Stomach (tissue), 9 donors: ENCODE results near the gene TULP1. TPM values are rescaled to one million over a fixed set of nuclear protein-coding genes. Genes with fewer than 3 reads are reported as not detected.
"Not testable (repeated sequence)": the region's sequence is repeated elsewhere in the genome, so short reads cannot be mapped to it uniquely, and the experiment has no call there.

ENCODE experiments used
- DNase-seq, 2 donors: peaks; one replicate each; pipeline versions ENCODE4 v3.0.0 to v3.0.0-alpha.2; 2013 to 2019
- H3K27ac ChIP-seq, 5 donors: fragments of 200-600 bp in 4 of 5; sonication (generic) in 4 of 5; one replicate each; pipeline ENCODE4 v1.5.1; 2013 to 2019; ENCODE audit warnings: mild to moderate bottlenecking in 1 of 5, moderate library complexity in 1 of 5
- H3K27me3 ChIP-seq, 3 donors: fragments of 200-600 bp; sonication (generic); one replicate each; pipeline ENCODE4 v1.5.1; 2017 to 2019; ENCODE audit warnings: mixed run types in 1 of 3
- H3K36me3 ChIP-seq, 4 donors: fragments of 200-600 bp; sonication (generic); 1 replicate in 3 of 4; 2 replicates in 1 of 4; pipeline ENCODE4 v1.5.1; 2016 to 2019
- H3K4me1 ChIP-seq, 4 donors: fragments of 200-600 bp; sonication (generic); one replicate each; pipeline ENCODE4 v1.5.1; 2016 to 2019
- H3K4me3 ChIP-seq, 4 donors: fragments of 200-600 bp; sonication (generic) in 3 of 4; one replicate each; pipeline ENCODE4 v1.5.1; 2016 to 2019; ENCODE audit warnings: mild to moderate bottlenecking in 1 of 4
- H3K9me3 ChIP-seq, 4 donors: fragments of 200-600 bp; sonication (generic); one replicate each; pipeline ENCODE4 v1.5.1; 2016 to 2019
- EP300 ChIP-seq: sonication (generic); formaldehyde crosslinking; IDR thresholded peaks from one replicate; pipeline ENCODE4 v1.6.1; 2017; ENCODE audit warnings: antibody characterized with exemption
- POLR2A ChIP-seq, 4 donors: fragments of 450-650 bp; IDR thresholded peaks; one replicate each; pipeline ENCODE4 v1.6.1; 2016; ENCODE audit warnings: antibody characterized with exemption in 4 of 4, control low read depth in 2 of 4, mild to moderate bottlenecking in 1 of 4, moderate library complexity in 1 of 4
- POLR2AphosphoS5 ChIP-seq, 3 donors: sonication (generic); formaldehyde crosslinking; IDR thresholded peaks; one replicate each; pipeline ENCODE4 v1.6.1; 2016; ENCODE audit warnings: antibody characterized with exemption in 3 of 3
- WGBS, 5 donors: extraction: QIAGEN DNeasy Blood & Tissue Kit in 3 of 5; methylation state at CpG; one replicate each; pipeline versions ENCODE4 v1.1.5 to v1.1.7; 2013 to 2018; 5-methylcytosine and 5-hydroxymethylcytosine counted together
- intact Hi-C: fragments of 100-400 bp; cut with DNase I; formaldehyde crosslinking; loops from one replicate; pipeline ENCODE4 v1.15.1; 2023; ENCODE audit warnings: low total_unique reads
- polyA plus RNA-seq, 3 donors: library from polyadenylated mRNA; stranded (reverse); fragments of 200-250 nt; gene quantifications; one replicate each; pipeline ENCODE4 v1.2.3, GENCODE V29; 2013
- total RNA-seq, 5 donors: library from RNA; depleted of rRNA; stranded (reverse); fragments of >200 nt; gene quantifications; one replicate each; pipeline versions ENCODE4 v1.1.0 to v1.2.3, GENCODE V29; 2014 to 2016
- TF ChIP-seq, protein P1 (sequence below), 7 experiments: fragments of 450-650 bp in 4 of 7; fragments of 200-600 bp in 3 of 7; sonication (generic) in 3 of 7; IDR thresholded peaks; one replicate each; pipeline ENCODE4 v1.5.1; 2016 to 2019; ENCODE audit warnings: antibody characterized with exemption in 7 of 7, control low read depth in 2 of 7, mild to moderate bottlenecking in 1 of 7
- donor health status: healthy with polysubstance abuse.
- donor health status: Bipolar disorder and iron deficiency.
- donor health status: healthy.

The TULP1 gene
- total and polyA plus RNA-seq, 8 donors, result 0.05 TPM; not detected in 7

- H3K4me1 ChIP-seq, result peaks cover 0 to 13% (median 6%) of the 10 kb centered on the region in 4 donors
- 94 to 99% (median 96%) methylated on average over 6 of the region's 6 CpGs for WGBS, 5 donors
- no peak for TF ChIP-seq POLR2A (IDR thresholded peaks at IDR 0.05)
- TF ChIP-seq EP300, result no peak
- no peak for TF ChIP-seq POLR2AphosphoS5 (IDR thresholded peaks at IDR 0.05)
- TF ChIP-seq, protein P1, sequence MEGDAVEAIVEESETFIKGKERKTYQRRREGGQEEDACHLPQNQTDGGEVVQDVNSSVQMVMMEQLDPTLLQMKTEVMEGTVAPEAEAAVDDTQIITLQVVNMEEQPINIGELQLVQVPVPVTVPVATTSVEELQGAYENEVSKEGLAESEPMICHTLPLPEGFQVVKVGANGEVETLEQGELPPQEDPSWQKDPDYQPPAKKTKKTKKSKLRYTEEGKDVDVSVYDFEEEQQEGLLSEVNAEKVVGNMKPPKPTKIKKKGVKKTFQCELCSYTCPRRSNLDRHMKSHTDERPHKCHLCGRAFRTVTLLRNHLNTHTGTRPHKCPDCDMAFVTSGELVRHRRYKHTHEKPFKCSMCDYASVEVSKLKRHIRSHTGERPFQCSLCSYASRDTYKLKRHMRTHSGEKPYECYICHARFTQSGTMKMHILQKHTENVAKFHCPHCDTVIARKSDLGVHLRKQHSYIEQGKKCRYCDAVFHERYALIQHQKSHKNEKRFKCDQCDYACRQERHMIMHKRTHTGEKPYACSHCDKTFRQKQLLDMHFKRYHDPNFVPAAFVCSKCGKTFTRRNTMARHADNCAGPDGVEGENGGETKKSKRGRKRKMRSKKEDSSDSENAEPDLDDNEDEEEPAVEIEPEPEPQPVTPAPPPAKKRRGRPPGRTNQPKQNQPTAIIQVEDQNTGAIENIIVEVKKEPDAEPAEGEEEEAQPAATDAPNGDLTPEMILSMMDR (IDR thresholded peaks at IDR 0.05), result no peak
- no peak for DNase-seq
- intact Hi-C loops, result no loop called here
- no peaks in the 10 kb centered on the region for H3K27me3 ChIP-seq
- no peaks in the 10 kb centered on the region for H3K9me3 ChIP-seq
- H3K27ac ChIP-seq, result no peak overlapping the region
- no peak overlapping the region for H3K4me3 ChIP-seq
- no peaks in the 10 kb centered on the region for H3K36me3 ChIP-seq
Measured at GRCh38 chr6:35518566-35519312, 6.0 kb upstream of the TULP1 start.

GRCh38 chr6:35517978-35518377, 5.3 kb upstream of the TULP1 start:
- H3K36me3 ChIP-seq, H3K27ac ChIP-seq, H3K4me1 ChIP-seq, H3K9me3 ChIP-seq, intact Hi-C loops, H3K27me3 ChIP-seq, DNase-seq, H3K4me3 ChIP-seq: not testable (repeated sequence)
- 77 to 90% (median 82%) methylated on average over 7 of the region's 7 CpGs for WGBS, 5 donors

DNA sequence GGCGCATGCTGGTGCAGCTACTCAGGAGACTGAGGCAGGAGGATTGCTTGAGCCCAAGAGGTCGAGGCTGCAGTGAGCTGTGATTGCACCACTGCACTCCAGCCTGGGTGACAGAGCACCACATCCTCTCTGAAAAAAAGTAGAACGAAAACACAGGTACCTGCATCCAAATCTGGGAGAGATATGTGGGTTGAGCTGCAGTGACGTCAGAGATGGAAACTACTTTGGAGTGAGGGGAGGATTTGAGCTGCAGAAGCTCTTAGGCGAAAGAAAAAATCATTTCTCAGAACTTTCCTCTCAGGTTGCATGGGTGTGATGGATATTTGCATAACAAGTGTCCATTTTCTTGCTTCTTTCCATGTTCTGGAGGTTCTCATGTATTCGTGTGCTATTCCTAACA, 4.0 kb upstream of the TULP1 start:
- intact Hi-C loops, result no loop called here
- TF ChIP-seq POLR2A (IDR thresholded peaks at IDR 0.05) (no peak), POLR2AphosphoS5 (IDR thresholded peaks at IDR 0.05) (no peak), EP300 (no peak)
- TF ChIP-seq, protein P1 (IDR thresholded peaks at IDR 0.05), result no peak
- no peak for DNase-seq
- Histone ChIP-seq H3K4me1 (peaks cover 0 to 6% (median 5%) of the 10 kb centered on the region in 4 donors), H3K9me3 (no peaks in the 10 kb centered on the region), H3K36me3 (no peaks in the 10 kb centered on the region), H3K27me3 (peaks cover 0 to 18% (median 12%) of the 10 kb centered on the region in 3 donors), H3K4me3 (no peak overlapping the region), H3K27ac (no peak overlapping the region)
- 53 to 77% (median 67%) methylated on average over 6 of the region's 6 CpGs for WGBS, 5 donors

DNA sequence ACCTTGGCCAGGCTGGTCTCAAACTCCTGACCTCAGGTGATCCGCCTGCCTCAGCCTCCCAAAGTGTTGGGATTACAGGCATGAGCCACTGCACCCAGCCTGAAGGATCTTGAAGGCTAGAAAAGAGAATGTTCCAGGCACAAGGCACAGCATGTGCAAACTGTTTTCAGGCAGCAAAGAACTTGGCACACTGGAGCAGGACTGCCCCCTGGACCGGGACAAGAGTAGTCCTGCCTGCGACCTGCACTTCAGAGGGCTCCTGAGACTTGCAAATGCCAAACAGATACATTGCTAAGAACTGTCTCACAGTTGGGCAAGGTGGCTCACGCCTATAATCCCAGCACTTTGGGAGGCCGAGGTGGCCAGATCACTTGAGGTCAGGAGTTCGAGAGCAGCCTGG, 3.2 kb upstream of the TULP1 start:
- peaks cover 0 to 26% (median 19%) of the 10 kb centered on the region in 3 donors for H3K27me3 ChIP-seq
- H3K4me1 ChIP-seq, result peaks cover 0 to 14% (median 10%) of the 10 kb centered on the region in 4 donors
- H3K9me3 ChIP-seq, H3K27ac ChIP-seq, H3K36me3 ChIP-seq, intact Hi-C loops, H3K4me3 ChIP-seq, DNase-seq: not testable (repeated sequence)
- WGBS, 5 donors, result 70 to 83% (median 80%) methylated on average over 6 of the region's 6 CpGs

DNA sequence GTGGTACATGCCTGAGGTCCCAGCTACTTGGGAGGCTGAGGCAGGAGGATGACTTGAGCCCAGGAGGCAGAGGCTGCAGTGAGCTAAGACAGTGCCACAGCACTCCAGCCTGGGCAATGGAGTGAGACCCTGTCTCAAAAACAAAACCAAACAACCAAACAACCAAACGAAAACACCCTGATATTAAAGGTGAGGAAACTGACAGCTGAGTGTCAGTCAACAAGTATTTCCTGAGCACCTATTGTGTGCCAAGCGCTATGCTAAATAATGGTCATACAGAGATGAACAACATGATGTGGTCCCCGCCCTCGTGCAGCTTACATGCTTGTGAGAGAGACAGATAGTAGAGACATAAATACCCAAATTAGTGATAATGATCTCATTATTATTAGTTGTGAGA, 1.9 kb upstream of the TULP1 start:
- DNase-seq, result no peak
- WGBS, 5 donors, result 76 to 85% (median 79%) methylated on average over 4 of the region's 4 CpGs
- Histone ChIP-seq H3K36me3 (no peaks in the 10 kb centered on the region), H3K4me1 (peaks cover 0 to 14% (median 10%) of the 10 kb centered on the region in 4 donors), H3K4me3 (no peak overlapping the region), H3K9me3 (no peaks in the 10 kb centered on the region), H3K27me3 (peaks cover 0 to 39% (median 25%) of the 10 kb centered on the region in 3 donors), H3K27ac (no peak overlapping the region)
- intact Hi-C loops, result no loop called here
- TF ChIP-seq POLR2A (IDR thresholded peaks at IDR 0.05) (no peak), EP300 (no peak), POLR2AphosphoS5 (IDR thresholded peaks at IDR 0.05) (no peak)
- TF ChIP-seq, protein P1 (IDR thresholded peaks at IDR 0.05), result no peak
